K562 (cell line): ENCODE measurements around the gene THAP12. TPM values are rescaled to one million over a fixed set of nuclear protein-coding genes. Genes with fewer than 3 reads are reported as not detected.

Experiments
- ATF2 ChIP-seq: sonication (generic); formaldehyde crosslinking; IDR thresholded peaks from 2 replicates; pipeline ENCODE4 v1.8.1; 2022; ENCODE audit warnings: missing genetic modification reagents
- ATF4 ChIP-seq: fragments of 450-650 bp; formaldehyde crosslinking; IDR thresholded peaks from 2 replicates; pipeline ENCODE4 v1.4.0; 2022; ENCODE audit warnings: mild to moderate bottlenecking, moderate library complexity
- CBX8 ChIP-seq: fragments of 200-600 bp; sonication (generic); IDR thresholded peaks from 2 replicates; pipeline ENCODE4 v1.6.1; 2012; ENCODE audit warnings: borderline replicate concordance, mixed run types, low read depth, mild to moderate bottlenecking, moderate library complexity, mixed read lengths, low read length, control low read depth, inconsistent platforms; ENCODE audit not compliant: poor library complexity, severe bottlenecking; ENCODE audit errors: extremely low read depth
- E2F8 ChIP-seq: fragments of 450-650 bp; IDR thresholded peaks from 2 replicates; pipeline ENCODE4 v1.7.1; 2018; ENCODE audit warnings: mild to moderate bottlenecking, low read depth; ENCODE audit not compliant: partially characterized antibody
- EGR1 ChIP-seq: fragments of 450-650 bp; conservative IDR thresholded peaks from 2 replicates; pipeline ENCODE4 v1.6.1; 2017; ENCODE audit warnings: mild to moderate bottlenecking
- HIVEP1 ChIP-seq: fragments of 250-450 bp; sonication (Bioruptor Pico); IDR thresholded peaks from 2 replicates; pipeline ENCODE4 v1.4.0; 2020; ENCODE audit warnings: mild to moderate bottlenecking
- KDM1A ChIP-seq, 2 experiments: fragments of 450-650 bp; IDR thresholded peaks; 2 replicates each; pipeline ENCODE4 v1.6.1; 2016; ENCODE audit warnings: mild to moderate bottlenecking in 2 of 2
- NCOA4 ChIP-seq: fragments of 450-650 bp; IDR thresholded peaks from 2 replicates; pipeline ENCODE4 v1.6.1; 2018; ENCODE audit warnings: mild to moderate bottlenecking; ENCODE audit not compliant: partially characterized antibody
- NFRKB ChIP-seq: fragments of 450-650 bp; IDR thresholded peaks from 2 replicates; pipeline ENCODE4 v1.6.1; 2016; ENCODE audit warnings: low read depth
- NR0B1 ChIP-seq: fragments of 450-650 bp; IDR thresholded peaks from one replicate; pipeline ENCODE4 v1.6.1; 2018; ENCODE audit warnings: mild to moderate bottlenecking, moderate library complexity; ENCODE audit not compliant: partially characterized antibody
- PML ChIP-seq: IDR thresholded peaks from 2 replicates; pipeline ENCODE4 v1.6.1; 2012; ENCODE audit warnings: low read length, inconsistent platforms
- POLR2B ChIP-seq: fragments of 450-650 bp; IDR thresholded peaks from 2 replicates; pipeline ENCODE4 v1.6.1; 2018; ENCODE audit warnings: low read depth; ENCODE audit not compliant: partially characterized antibody
- RHOXF2B ChIP-seq: fragments of 250-450 bp; sonication (Bioruptor Pico); conservative IDR thresholded peaks from 2 replicates; pipeline ENCODE4 v1.5.1; 2021
- TRIM24 ChIP-seq, 2 experiments: fragments of 450-650 bp; IDR thresholded peaks; 2 replicates each; pipeline ENCODE4 v1.6.1; 2016
- ZEB2 ChIP-seq: fragments of 450-650 bp; IDR thresholded peaks from 2 replicates; pipeline ENCODE4 v1.6.1; 2016
- ZNF184 ChIP-seq: sonication (generic); formaldehyde crosslinking; IDR thresholded peaks from 2 replicates; pipeline ENCODE4 v1.5.0; 2020; ENCODE audit warnings: missing genetic modification reagents
- ZNF217 ChIP-seq: sonication (generic); formaldehyde crosslinking; IDR thresholded peaks from 2 replicates; pipeline ENCODE4 v1.8.0; 2022; ENCODE audit warnings: mild to moderate bottlenecking, missing genetic modification reagents
- ZNF274 ChIP-seq: IDR thresholded peaks from 2 replicates; pipeline ENCODE4 v1.6.1; 2011; ENCODE audit warnings: low read depth, mild to moderate bottlenecking, low read length, moderate library complexity, borderline replicate concordance
- ZNF431 ChIP-seq: sonication (generic); formaldehyde crosslinking; IDR thresholded peaks from 2 replicates; pipeline ENCODE4 v1.8.0; 2022; ENCODE audit warnings: mild to moderate bottlenecking, missing genetic modification reagents
- ZNF512 ChIP-seq: IDR thresholded peaks from 2 replicates; pipeline ENCODE4 v1.6.1; 2016; ENCODE audit warnings: missing genetic modification characterization, missing compliant biosample characterization
- polyA plus RNA-seq, 8 experiments: library from polyadenylated mRNA; depleted of rRNA in 4 of 8; stranded (reverse) in 5 of 8; unstranded in 3 of 8; fragments of >200 nt; fragmentation: Nextera tagmentation in 2 of 8; fragmentation: Illumina TruSeq in 1 of 8; extraction: Ambion mirVana in 2 of 8; extraction: Trizol in 1 of 8; gene quantifications; 2 replicates each; pipeline versions ENCODE4 v1.2.1 to v1.2.3, GENCODE V29; 2011 to 2014; ENCODE audit warnings: inconsistent platforms in 1 of 8, missing spikeins in 1 of 8
- total RNA-seq, 7 experiments: library from RNA; depleted of rRNA in 6 of 7; stranded (reverse); fragments of >200 nt in 6 of 7; fragmentation: Illumina TruSeq in 2 of 7; extraction: Trizol in 2 of 7; gene quantifications; 2 replicates each; pipeline versions ENCODE4 v1.2.1 to v1.2.3, GENCODE V29; 2011 to 2021; ENCODE audit warnings: low replicate concordance in 1 of 7

The THAP12 gene
- total and polyA plus RNA-seq, 9 of the 15 experiments (the other 6 are each of a cell fraction or from before 2014, with no cell fraction given), result 28.1 to 103 (median 57.8) TPM

GRCh38 chr11:76380159-76380976 is 564 bp downstream of the THAP12 start (continued):
- TF ChIP-seq ATF2 (CRISPR knock-in tag) (no peak), POLR2B (no peak), NCOA4 (no peak), HIVEP1 (CRISPR knock-in tag) (no peak), CBX8 (no peak), EGR1 (no peak; the same call in 1 of the 2 replicates), NFRKB (no peak), ZNF217 (CRISPR knock-in tag) (no peak), ATF4 (CRISPR knock-in tag) (no peak), NR0B1 (no peak), RHOXF2B (CRISPR knock-in tag) (no peak), KDM1A (IDR thresholded peaks at IDR 0.05) (peak; percentile 17 to 37; a peak in 2 of 4 replicates), ZNF274 (no peak), ZNF184 (CRISPR knock-in tag) (no peak), PML (no peak), TRIM24 (IDR thresholded peaks at IDR 0.05) (no peak), ZNF431 (CRISPR knock-in tag) (no peak), ZNF512 (tag) (no peak), E2F8 (no peak), ZEB2 (no peak)
